ENCODE data around the gene TSPAN9. TPM values are rescaled to one million over a fixed set of nuclear protein-coding genes. Genes with fewer than 3 reads are reported as not detected.

Gene TSPAN9
- total RNA-seq, 1 donor from 2014 or later, result 31.7 TPM

DNA sequence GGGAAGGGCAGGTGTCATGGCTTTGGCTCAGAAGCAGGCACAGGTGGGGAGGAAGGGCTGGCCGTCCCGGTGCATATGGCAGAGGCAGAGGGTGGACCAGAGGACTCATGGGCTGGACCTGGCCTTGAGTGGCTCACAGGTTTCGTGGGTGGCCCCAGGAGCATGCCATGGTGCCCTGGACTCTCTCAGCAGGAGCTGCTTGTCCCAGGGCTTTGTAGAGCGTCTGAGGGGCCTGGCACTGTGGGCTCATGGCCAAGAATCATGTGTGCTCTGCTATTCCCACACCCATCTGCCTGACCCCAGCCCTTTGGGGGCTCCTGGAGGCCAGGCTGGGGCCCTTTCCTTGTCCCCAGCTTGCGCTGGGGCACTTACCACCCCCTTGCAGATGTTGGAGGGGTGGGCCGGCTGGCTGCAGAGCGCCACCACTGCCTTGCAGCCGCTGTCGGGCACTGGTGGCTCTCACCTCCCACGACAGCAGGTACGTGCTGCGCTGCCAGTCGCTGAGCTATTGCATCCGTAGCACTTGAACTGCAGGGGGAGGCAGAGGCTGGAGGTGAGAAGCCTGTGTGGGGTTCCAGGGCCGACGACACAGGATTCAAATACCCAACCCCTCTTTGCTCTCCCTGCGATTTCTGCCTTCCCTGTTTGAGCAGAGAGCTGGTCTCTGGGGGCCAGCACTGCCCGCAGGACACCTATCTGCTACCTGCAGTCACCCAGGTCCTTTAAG is 226.4 kb downstream of the TSPAN9 start:
- TF ChIP-seq, protein P1, sequence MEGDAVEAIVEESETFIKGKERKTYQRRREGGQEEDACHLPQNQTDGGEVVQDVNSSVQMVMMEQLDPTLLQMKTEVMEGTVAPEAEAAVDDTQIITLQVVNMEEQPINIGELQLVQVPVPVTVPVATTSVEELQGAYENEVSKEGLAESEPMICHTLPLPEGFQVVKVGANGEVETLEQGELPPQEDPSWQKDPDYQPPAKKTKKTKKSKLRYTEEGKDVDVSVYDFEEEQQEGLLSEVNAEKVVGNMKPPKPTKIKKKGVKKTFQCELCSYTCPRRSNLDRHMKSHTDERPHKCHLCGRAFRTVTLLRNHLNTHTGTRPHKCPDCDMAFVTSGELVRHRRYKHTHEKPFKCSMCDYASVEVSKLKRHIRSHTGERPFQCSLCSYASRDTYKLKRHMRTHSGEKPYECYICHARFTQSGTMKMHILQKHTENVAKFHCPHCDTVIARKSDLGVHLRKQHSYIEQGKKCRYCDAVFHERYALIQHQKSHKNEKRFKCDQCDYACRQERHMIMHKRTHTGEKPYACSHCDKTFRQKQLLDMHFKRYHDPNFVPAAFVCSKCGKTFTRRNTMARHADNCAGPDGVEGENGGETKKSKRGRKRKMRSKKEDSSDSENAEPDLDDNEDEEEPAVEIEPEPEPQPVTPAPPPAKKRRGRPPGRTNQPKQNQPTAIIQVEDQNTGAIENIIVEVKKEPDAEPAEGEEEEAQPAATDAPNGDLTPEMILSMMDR (conservative IDR thresholded peaks at IDR 0.05), result peak; percentile 52
- H3K4me1 Mint-ChIP-seq (ENCODE audit: unreplicated experiment), result peaks cover 30% of the 10 kb centered on the region
- H3K9me3 Mint-ChIP-seq, result no peaks in the 10 kb centered on the region
- peaks cover 61% of the 10 kb centered on the region for H3K27me3 Mint-ChIP-seq
- H3K36me3 Mint-ChIP-seq, result no peaks in the 10 kb centered on the region
- no peak for DNase-seq (ENCODE audit: extremely low spot score, unreplicated experiment)
- no peak overlapping the region for H3K4me3 Mint-ChIP-seq
- H3K27ac Mint-ChIP-seq, result peak overlapping the region; percentile 27

DNA sequence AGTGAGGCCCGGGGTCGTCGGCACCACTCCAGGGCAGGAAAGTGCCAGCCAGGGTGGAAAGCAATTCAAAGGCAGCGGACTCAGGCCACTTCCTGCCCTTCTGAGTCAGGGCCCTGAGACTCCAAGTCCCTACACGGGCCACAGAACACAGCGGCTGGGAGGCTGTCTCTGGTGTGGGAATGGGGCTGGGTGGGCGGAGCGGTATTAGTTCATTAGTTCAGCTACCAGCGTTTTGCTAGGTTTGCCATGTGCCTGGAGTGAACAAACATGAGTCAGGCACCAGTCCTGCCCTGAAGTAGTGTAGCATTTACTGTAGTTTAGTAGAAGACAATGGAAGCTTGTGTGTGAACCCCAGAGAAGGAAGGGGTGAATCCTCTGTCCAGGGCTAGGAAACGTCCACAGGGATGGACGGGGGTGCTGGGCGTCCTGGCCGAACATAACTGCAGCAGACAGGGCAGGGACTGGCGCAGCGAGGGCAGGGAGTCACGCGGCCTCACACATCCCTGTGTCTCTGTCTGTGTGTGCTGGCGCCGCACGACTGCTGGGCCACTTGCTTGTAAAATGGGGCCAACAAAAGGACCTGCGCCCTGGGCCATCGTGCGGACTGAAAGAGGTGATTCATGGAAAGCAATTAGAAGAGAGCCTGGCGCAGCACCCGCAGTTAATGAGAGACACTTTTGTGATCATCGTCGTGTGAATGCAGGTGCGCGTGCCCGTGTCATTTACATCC is 227.4 kb downstream of the TSPAN9 start:
- Mint-ChIP-seq H3K4me3 (no peak overlapping the region), H3K27me3 (peaks cover 51% of the 10 kb centered on the region)

DNA sequence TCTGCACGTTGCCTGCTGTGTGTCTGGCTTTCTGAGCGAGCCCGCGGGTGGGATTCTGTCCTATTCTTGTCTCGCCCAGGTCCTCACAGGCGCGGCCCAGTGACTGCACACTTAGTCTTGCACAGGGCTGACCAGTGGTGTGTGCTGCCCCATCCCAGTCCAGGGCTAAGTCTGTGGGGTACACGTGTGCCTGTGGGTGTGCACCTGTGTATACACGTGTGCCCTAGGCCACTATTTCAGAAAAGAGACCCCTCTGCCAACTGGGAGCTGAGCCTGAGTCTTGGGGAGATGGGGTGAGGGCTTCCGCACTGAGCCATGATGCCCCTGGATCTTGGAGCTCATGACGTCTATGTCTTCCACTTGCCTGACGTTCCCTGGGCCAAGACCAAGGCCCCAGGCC is 228.3 kb downstream of the TSPAN9 start:
- H3K27me3 Mint-ChIP-seq, result peaks cover 43% of the 10 kb centered on the region
- no peaks in the 10 kb centered on the region for H3K9me3 Mint-ChIP-seq
- H3K4me3 Mint-ChIP-seq, result no peak overlapping the region
- peaks cover 24% of the 10 kb centered on the region for H3K4me1 Mint-ChIP-seq (ENCODE audit: unreplicated experiment)
- H3K36me3 Mint-ChIP-seq, result no peaks in the 10 kb centered on the region
- TF ChIP-seq, protein P1 (conservative IDR thresholded peaks at IDR 0.05), result no peak
- H3K27ac Mint-ChIP-seq, result no peak overlapping the region
- DNase-seq (ENCODE audit: extremely low spot score, unreplicated experiment), result no peak

More for the DNA sequence above, 227.4 kb downstream of the TSPAN9 start:
- no peak for DNase-seq (ENCODE audit: extremely low spot score, unreplicated experiment)
- TF ChIP-seq, protein P1 (conservative IDR thresholded peaks at IDR 0.05), result no peak
- H3K4me1 Mint-ChIP-seq (ENCODE audit: unreplicated experiment), result peaks cover 30% of the 10 kb centered on the region
- H3K36me3 Mint-ChIP-seq, result no peaks in the 10 kb centered on the region
- no peaks in the 10 kb centered on the region for H3K9me3 Mint-ChIP-seq
- no peak overlapping the region for H3K27ac Mint-ChIP-seq

DNA sequence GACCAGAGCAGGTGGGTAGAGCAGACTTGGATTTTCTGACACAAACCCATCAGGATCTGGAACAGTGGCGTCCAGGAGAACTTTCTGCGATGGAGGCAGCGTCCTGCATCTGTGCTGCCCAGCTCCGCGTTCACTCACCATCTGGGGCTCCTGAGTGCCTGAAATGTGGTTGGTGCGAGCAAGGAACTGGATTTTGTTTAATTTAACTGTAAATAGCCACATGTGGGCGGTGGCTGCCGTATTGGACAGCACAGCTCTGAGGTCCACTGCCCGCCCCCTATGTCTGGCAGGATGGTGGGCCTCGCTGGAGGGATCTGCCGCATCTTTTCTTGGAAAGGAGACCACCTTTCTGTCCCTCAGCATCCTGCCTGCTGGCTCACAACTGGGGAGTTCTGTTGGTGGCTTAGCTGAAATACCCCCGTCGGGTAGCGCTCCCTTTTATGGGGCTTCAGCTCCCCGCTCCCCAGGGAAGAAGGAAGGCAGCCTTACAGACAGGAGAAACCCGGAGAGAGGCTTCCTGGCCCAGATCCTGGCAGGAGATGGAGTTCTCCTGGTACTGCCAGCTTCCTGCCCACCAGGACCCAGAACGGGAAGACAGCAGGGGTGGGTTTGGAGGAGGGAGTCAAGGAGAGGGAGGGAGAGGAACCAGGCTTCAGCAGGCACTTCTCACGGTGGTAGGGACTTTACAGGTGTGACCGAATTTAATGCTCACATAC is 228.9 kb downstream of the TSPAN9 start:
- TF ChIP-seq, protein P1 (conservative IDR thresholded peaks at IDR 0.05), result no peak

DNA sequence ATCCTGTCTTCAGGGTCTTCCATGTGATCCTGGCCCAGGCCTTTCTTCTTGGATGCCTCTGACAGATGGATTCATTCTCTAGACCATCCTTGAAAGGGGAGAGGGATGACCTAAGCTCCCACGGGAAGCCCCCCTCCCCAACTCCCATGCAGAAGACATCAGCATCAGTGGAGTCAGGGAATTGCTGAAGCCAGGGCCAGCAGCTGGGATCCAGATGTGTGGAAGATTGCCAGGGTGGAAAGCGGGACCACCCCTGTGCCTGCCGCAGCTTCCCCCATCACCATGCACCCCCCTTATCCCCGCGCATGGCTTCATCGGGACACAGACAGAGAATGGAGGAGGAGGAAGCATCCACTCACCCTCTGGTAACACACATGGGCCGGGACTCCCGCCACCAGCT is 230.2 kb downstream of the TSPAN9 start:
- Mint-ChIP-seq H3K4me1 (ENCODE audit: unreplicated experiment) (peaks cover 18% of the 10 kb centered on the region), H3K36me3 (no peaks in the 10 kb centered on the region), H3K9me3 (no peaks in the 10 kb centered on the region), H3K27me3 (peaks cover 44% of the 10 kb centered on the region), H3K4me3 (peak overlapping the region; percentile 22), H3K27ac (peak overlapping the region; percentile 52)
- DNase-seq (ENCODE audit: extremely low spot score, unreplicated experiment), result no peak
- TF ChIP-seq, protein P1 (conservative IDR thresholded peaks at IDR 0.05), result no peak

More for the DNA sequence above, 228.9 kb downstream of the TSPAN9 start:
- Mint-ChIP-seq H3K9me3 (no peaks in the 10 kb centered on the region), H3K36me3 (no peaks in the 10 kb centered on the region), H3K27ac (no peak overlapping the region), H3K4me3 (no peak overlapping the region), H3K4me1 (ENCODE audit: unreplicated experiment) (peaks cover 18% of the 10 kb centered on the region), H3K27me3 (peaks cover 37% of the 10 kb centered on the region)
- DNase-seq (ENCODE audit: extremely low spot score, unreplicated experiment), result no peak

Measured in type B pancreatic cell (in vitro differentiated cells).